ENCODE results near the gene SLCO3A1. TPM values are rescaled to one million over a fixed set of nuclear protein-coding genes. Genes with fewer than 3 reads are reported as not detected.
A peak's percentile ranks its signal among the peaks of the same experiment; 100 is the strongest.

The SLCO3A1 gene
- total and polyA plus RNA-seq, 12 donors: 1.8 to 26.6 (median 17.2) TPM

GRCh38 chr15:91854639-91854990 lies 1.1 kb downstream of the SLCO3A1 start:
- H3K4me1 ChIP-seq (replicated peaks in 1 of 2): peaks cover 10 to 26% of the 10 kb centered on the region in 2 donors
- H3K9me3 ChIP-seq (replicated peaks in 1 of 3): no peaks in the 10 kb centered on the region
- DNase-seq: no peak
- peak overlapping the region in 2 of 5 donors; percentile 84 to 95 for H3K27ac ChIP-seq
- intact Hi-C loops (cut with DNase I): loop anchor here (5.0 to 10.0 kb wide), 4 partner anchors 90 to 552 kb away; no protein-coding TSS in a partner anchor
- no peak for TF ChIP-seq CTCF (IDR thresholded peaks at IDR 0.05)
- TF ChIP-seq POLR2A (IDR thresholded peaks at IDR 0.05): no peak
- peak overlapping the region in 1 of 4 donors; percentile 95 for H3K4me3 ChIP-seq
- H3K27me3 ChIP-seq: no peaks in the 10 kb centered on the region
- 52 to 58% (median 55%) methylated on average over 12 of the region's 12 CpGs for WGBS, 4 donors
- H3K36me3 ChIP-seq (replicated peaks in 1 of 2): no peaks in the 10 kb centered on the region

DNA sequence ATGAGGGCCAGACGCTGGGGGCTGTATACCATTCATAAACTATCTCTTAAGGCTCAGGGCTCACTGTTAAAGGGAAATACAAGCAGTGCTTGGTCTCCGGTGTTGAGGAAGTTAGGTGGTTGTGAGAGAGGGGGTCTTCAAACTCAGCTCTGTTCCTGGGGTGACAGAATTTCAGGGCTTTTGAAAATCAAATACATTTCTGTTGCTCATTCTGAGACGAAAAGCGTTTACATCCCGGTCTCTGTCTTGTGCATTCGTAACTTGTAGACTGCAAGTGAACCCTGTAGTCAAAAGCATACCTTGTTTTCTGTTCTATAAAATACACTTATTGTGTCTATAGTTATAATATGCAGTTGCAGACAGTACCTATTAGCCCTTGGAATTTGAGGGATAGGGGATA lies 1.7 kb downstream of the SLCO3A1 start:
- TF ChIP-seq CTCF (IDR thresholded peaks at IDR 0.05) (no peak), POLR2A (IDR thresholded peaks at IDR 0.05) (no peak)
- 74 to 81% (median 80%) methylated on average over 6 of the region's 6 CpGs for WGBS, 4 donors
- Histone ChIP-seq H3K4me3 (no peak overlapping the region), H3K4me1 (replicated peaks in 1 of 2) (peaks cover 10 to 26% of the 10 kb centered on the region in 2 donors), H3K36me3 (replicated peaks in 1 of 2) (no peaks in the 10 kb centered on the region), H3K27me3 (no peaks in the 10 kb centered on the region), H3K27ac (no peak overlapping the region), H3K9me3 (replicated peaks in 1 of 3) (no peaks in the 10 kb centered on the region)
- intact Hi-C loops (cut with DNase I): loop anchor here in 1 of 2 donors (10.0 kb wide), 1 partner anchor 90 kb away; no protein-coding TSS in a partner anchor
- DNase-seq: no peak

DNA sequence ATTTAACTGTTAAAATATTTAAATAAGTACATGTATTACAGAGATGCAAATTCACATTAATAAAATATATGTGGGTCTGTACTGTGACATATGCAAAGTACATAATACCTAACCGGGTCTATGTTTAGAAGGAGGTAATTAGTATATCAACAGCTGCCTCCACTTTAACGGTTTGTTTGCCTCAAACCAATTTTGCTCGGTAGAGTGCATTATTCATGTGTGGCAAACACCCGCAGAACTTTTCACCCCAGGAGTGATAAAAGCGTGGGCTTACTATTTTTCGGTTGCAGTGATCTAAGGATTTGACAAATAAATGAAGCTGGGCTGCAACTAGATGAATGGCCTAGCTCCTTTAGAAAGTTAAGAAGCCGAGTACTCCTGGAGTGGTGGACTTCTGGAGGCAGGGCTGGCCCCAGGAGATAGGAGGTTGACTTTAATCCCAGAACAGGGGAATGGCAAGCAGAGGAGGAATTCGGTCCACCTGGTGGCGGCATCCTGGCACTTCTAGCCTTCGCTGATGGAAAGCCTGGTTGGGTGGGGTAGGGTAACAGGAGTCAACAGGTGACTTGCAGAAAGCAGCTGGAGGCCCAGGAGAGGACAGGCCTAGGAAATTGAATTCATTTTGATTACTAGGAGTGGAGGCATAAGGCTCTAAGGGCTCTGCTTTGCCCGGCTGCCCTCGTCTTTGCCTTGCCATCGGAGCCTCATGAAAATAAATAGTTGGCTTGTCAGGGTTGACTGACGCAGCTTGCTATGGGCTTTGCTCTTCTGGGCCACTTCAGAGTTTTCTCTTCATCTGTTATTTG lies 2.4 kb downstream of the SLCO3A1 start:
- Histone ChIP-seq H3K9me3 (replicated peaks in 1 of 3) (no peaks in the 10 kb centered on the region), H3K36me3 (replicated peaks in 1 of 2) (no peaks in the 10 kb centered on the region), H3K4me1 (replicated peaks in 1 of 2) (peaks cover 10 to 26% of the 10 kb centered on the region in 2 donors), H3K27ac (no peak overlapping the region), H3K27me3 (no peaks in the 10 kb centered on the region), H3K4me3 (no peak overlapping the region)
- WGBS, 4 donors: 75 to 88% (median 83%) methylated on average over 13 to 14 of the region's 14 CpGs
- intact Hi-C loops (cut with DNase I): loop anchor here in 1 of 2 donors (10.0 kb wide), 1 partner anchor 89 kb away; no protein-coding TSS in a partner anchor
- TF ChIP-seq POLR2A (IDR thresholded peaks at IDR 0.05) (no peak), CTCF (IDR thresholded peaks at IDR 0.05) (peak in 1 of 6 experiments; percentile 13)
- DNase-seq: no peak

GRCh38 chr15:91857224-91857585 lies 3.7 kb downstream of the SLCO3A1 start:
- TF ChIP-seq POLR2A (IDR thresholded peaks at IDR 0.05): no peak
- no peak for TF ChIP-seq CTCF (IDR thresholded peaks at IDR 0.05)
- WGBS, 4 donors: 84 to 94% (median 91%) methylated on average over 3 of the region's 3 CpGs

More at GRCh38 chr15:91857224-91857585, 3.7 kb downstream of the SLCO3A1 start:
- Histone ChIP-seq H3K4me3 (no peak overlapping the region), H3K4me1 (replicated peaks in 1 of 2) (peaks cover 4 to 17% of the 10 kb centered on the region in 2 donors), H3K36me3 (replicated peaks in 1 of 2) (no peaks in the 10 kb centered on the region), H3K27ac (peak overlapping the region in 1 of 5 donors; percentile 21), H3K9me3 (replicated peaks in 1 of 3) (no peaks in the 10 kb centered on the region), H3K27me3 (no peaks in the 10 kb centered on the region)
- no peak for DNase-seq
- intact Hi-C loops (cut with DNase I): loop anchor here in 1 of 2 donors (10.0 kb wide), 1 partner anchor 88 kb away; no protein-coding TSS in a partner anchor

Data from adrenal gland (tissue), 12 donors.